GM12891 (cell line): ENCODE data around the gene BICD1.

Experiments
- DNase-seq: peaks from one replicate; pipeline ENCODE4 v3.0.0; 2011; ENCODE audit warnings: low spot score; ENCODE audit not compliant: insufficient read length
- FAIRE-seq: peaks from 2 replicates; lab custom pipeline; 2011; peaks lifted over from hg19 to GRCh38; lab: Jason Lieb, UNC
- PAX5 ChIP-seq: IDR thresholded peaks from 2 replicates; pipeline ENCODE4 v1.6.1; 2011; ENCODE audit warnings: low read length, moderate library complexity, mild to moderate bottlenecking; ENCODE audit not compliant: insufficient read depth, severe bottlenecking
- POLR2A ChIP-seq: IDR thresholded peaks from 2 replicates; pipeline ENCODE4 v1.6.1; 2011; ENCODE audit warnings: low read depth, low read length, control low read depth
- POLR2AphosphoS5 ChIP-seq: IDR thresholded peaks from 2 replicates; pipeline ENCODE4 v1.6.1; 2011; ENCODE audit warnings: low read depth, low read length, control low read depth
- POU2F2 ChIP-seq: IDR thresholded peaks from 2 replicates; pipeline ENCODE4 v1.6.1; 2011; ENCODE audit warnings: low read depth, mild to moderate bottlenecking, control low read depth, low read length, moderate library complexity
- SPI1 ChIP-seq: IDR thresholded peaks from 2 replicates; pipeline ENCODE4 v1.6.1; 2011; ENCODE audit warnings: low read depth, low read length, control low read depth
- TAF1 ChIP-seq: IDR thresholded peaks from 2 replicates; pipeline ENCODE4 v1.6.1; 2011; ENCODE audit warnings: low read depth, low read length, control low read depth

The BICD1 gene

DNA sequence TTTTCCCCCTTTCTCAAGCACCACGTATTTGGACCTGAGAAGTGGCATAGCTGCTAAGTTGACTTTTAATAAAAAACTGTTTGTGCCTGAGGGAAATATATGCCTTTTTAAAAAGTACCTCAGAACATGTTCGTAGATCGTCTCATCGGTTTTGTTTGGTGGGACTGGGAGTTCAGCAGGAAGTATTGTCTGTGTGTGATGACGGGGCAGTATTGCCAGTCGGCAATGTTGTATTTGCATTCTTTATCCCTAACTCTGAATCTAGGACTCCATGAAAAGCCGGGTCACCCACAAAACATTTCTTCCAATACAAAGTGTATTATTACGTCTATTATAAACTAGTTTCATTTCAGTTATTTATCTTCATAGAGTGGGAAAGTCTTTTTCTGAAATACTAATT, 273.0 kb downstream of the BICD1 start:
- no peak for DNase-seq
- no peak for FAIRE-seq
- TF ChIP-seq SPI1, result no peak
- TF ChIP-seq POU2F2, result no peak
- no peak for TF ChIP-seq POLR2AphosphoS5
- no peak for TF ChIP-seq TAF1
- TF ChIP-seq POLR2A, result no peak
- TF ChIP-seq PAX5, result no peak

DNA sequence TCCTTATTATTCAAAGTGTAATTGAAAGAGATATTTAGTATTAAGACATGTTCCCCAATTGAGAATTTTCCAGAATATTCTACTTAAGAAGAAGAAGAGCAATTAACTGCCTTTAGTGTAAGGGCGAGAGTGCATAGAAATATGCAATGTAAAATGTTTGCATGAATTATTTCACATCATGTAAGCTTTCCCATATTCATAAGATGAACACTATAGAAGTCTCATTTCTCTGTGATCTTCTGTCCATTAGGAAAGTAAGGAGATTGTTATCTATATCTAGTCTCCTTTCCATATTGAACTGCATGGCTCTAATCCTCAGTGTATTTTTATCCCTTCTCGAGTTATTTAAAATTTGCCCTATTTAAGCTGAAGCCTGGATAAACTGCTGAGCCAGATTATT, 275.6 kb downstream of the BICD1 start:
- no peak for DNase-seq
- TF ChIP-seq POLR2A (no peak), SPI1 (no peak), PAX5 (no peak), POU2F2 (no peak), TAF1 (no peak)
- FAIRE-seq, result no peak

DNA sequence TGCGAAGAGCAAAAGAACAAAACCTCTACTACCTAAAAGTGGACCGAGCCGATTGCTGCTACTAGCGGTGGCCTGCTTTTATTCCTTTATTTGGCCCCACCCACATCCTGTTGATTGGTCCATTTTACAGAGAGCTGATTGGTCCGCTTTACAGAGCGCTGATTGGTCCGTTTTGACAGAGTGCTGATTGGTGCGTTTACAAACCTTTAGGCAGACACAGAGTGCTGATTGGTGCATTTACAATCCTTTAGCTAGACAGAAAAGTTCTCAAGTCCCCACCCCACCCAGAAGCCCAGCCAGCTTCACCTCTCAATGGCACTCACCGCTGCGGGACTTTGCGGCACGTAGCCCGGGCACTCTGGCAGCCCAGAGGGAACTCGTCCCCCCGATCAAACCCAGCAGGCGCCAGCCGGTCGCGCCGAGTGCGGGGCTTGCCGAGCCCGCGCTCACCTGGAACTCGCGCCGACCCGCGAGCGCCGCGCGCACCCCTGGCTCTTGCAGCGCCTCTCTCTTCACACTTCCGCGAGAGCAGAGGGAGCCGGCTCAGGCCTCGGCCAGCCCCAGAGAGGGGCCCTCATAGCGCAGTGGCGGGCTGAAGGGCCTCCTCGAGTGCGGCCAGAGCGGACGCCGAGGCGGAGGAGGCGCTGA, 284.0 kb downstream of the BICD1 start:
- FAIRE-seq, result peak; percentile 63
- TF ChIP-seq POLR2A (no peak), TAF1 (no peak), SPI1 (no peak), POLR2AphosphoS5 (no peak), POU2F2 (no peak), PAX5 (no peak)

DNA sequence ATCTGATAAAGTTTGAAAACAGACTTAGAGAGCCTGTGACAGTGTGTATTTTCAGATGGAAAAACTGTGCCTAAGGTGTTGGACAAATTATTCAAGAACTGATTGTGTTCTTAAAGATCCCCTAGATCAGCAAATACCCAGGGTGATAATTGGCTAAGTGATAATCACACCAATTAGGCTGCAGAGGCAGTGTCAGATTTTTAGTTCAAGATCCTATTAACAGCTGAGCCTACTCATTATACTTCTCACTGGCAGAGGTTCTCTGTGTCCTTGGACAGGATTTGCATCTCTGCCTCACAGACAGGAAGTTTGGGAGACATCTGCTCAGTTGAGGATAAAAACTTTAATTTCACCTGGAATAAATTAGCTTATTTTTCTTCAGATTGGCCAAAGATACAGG, 288.4 kb downstream of the BICD1 start:
- FAIRE-seq (no peak), DNase-seq (no peak)
- TF ChIP-seq PAX5 (no peak), TAF1 (no peak), POU2F2 (no peak), POLR2AphosphoS5 (no peak), POLR2A (no peak), SPI1 (no peak)

More for the DNA sequence above, 284.0 kb downstream of the BICD1 start:
- peak; percentile 37 for DNase-seq

DNA sequence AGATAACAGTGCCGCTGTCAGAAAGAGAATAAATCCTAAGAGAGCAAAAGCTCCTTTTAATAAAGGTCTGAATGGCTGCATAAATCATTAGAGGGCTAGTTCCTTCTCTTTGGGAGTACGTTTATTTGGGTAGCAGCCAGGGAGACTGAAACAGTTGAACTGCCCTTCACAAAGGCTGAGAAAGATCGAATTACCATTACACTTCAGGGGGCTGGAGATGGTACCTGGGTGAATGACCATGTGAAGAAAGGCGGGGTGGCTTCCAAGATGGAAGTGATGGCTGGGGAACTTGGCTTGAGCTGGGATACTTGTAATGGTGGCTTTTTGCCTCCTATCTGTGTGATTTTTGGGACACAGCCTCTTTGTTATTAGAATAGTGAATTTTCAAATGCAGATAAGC, 291.0 kb downstream of the BICD1 start:
- no peak for FAIRE-seq

DNA sequence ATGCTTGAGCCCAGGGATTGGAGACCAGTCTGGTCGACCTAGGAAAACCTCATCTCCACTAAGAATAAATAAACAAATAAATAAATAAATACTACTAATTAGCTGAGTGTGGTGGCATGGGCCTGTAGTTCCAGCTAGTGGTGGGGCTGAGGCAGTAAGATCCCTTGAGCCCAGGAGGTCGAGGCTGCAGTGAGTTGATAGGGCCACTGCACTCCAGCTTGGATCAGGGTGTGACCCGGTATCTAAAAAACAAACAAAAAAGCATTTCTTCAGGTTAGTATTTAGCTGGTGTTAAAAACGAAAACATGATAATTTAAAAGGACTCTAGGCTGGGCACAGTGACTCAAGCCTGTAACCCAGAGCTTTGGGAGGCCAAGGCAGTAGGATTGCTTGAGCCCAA, 291.5 kb downstream of the BICD1 start:
- no peak for FAIRE-seq
- no peak for TF ChIP-seq SPI1
- TF ChIP-seq TAF1, result no peak
- no peak for TF ChIP-seq PAX5
- no peak for TF ChIP-seq POLR2AphosphoS5
- TF ChIP-seq POU2F2, result no peak
- no peak for TF ChIP-seq POLR2A

More for the DNA sequence above, 291.0 kb downstream of the BICD1 start:
- TF ChIP-seq POU2F2 (no peak), SPI1 (no peak)
- DNase-seq, result no peak

DNA sequence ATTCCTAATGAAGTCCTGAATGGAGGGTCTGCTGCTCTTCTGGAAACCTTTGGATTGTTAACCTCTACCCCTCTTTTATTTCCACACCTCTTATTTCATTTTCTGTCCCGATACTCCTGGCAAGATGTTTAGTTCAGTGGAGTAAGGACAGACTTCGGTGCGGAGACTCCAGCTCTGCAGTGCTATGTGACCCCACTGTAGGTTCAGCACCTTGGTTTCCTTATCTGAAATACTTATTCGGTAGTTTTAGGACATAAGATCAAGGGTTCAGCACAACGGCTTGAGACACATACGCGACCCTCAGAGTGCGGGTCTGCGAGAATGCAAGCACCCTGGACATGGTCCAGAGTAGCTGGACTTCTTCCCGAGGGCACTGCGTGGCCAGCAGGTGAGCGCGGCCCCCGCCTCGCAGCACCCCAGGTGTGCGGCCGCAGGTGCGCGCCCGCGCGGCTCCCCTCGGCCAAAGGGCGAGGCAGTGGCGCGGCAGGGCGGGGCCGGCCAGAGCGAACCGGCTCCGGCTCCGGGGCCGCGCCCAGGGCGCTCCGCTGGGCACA, 292.2 kb downstream of the BICD1 start:
- FAIRE-seq (no peak), DNase-seq (no peak)
- TF ChIP-seq SPI1, result no peak
- TF ChIP-seq PAX5, result no peak
- no peak for TF ChIP-seq POLR2AphosphoS5
- TF ChIP-seq TAF1, result no peak
- TF ChIP-seq POU2F2, result no peak

More for the DNA sequence above, 291.5 kb downstream of the BICD1 start:
- no peak for DNase-seq

DNA sequence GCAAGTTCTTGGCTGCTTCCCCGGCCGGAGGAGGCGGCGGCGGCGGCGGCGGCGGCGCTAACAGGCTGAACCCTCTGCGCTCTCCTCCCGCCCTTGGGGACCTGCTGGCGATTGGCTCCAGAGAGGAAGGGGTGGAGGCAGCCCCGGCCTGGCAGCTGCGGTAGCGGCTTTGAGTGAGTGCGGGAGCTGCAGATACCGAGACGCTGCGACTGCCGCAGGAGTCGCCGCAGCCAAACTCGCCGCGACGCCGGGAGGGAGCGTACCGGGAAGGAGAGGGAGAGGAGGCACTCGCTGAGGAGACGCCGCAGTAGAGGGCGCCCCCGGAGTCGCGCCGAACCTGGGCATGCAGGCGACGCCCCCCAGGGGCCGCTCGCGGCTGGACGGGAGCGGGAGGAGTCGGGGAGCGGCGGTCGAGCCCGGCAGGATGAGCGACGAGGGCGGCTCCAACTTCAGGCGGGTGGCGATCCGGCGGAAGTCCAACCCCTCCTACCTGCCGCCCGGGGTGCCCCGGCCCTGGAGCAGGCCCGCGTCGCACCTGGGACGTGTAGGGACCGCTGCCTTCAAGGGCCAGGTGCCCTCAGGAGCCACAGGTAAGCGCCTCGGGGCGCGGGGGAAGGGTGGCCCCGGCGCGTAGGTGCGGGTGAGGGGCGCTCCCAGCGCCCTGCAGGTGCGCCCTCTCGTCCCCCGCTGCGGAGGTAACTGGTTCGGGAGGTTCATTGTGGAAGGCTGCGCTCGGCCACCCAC, 292.9 kb downstream of the BICD1 start, which contains the start of gene FGD4:
TSS of gene FGD4 (plus strand) at position 189 of the 744 bp plus-strand sequence.
- FAIRE-seq, result peak; percentile 72
- peak; percentile 72 for DNase-seq
- TF ChIP-seq POU2F2 (no peak), POLR2AphosphoS5 (no peak), TAF1 (no peak), POLR2A (no peak), SPI1 (no peak), PAX5 (no peak)

DNA sequence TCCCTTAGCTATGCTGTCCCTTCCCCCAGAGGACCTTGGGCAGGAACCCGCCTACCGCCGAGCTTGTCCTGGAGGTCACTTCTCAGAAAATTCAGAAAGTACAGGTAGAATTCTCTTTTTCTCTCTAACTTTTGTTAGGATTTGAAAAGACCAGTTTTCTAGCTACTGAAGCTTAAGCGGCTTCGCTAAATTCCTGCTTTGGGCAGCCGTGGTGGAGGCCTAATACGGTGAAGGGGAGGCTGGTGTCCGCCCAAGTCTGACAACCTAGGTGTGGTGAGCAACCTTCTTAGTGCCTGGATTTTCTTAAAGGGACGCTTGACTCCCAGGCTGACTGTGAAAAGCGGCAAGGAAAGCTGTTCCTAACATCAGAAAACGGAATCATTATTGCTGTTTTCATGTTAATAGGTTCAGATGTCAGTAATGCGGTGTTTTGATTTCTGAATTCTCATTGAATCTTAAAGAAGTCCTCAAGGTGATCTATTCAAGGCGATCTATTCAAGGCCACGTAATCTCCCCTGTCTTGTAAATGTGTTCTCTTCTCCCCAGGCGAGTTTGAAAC, 293.5 kb downstream of the BICD1 start:
- no peak for TF ChIP-seq POLR2AphosphoS5
- no peak for DNase-seq
- no peak for FAIRE-seq

DNA sequence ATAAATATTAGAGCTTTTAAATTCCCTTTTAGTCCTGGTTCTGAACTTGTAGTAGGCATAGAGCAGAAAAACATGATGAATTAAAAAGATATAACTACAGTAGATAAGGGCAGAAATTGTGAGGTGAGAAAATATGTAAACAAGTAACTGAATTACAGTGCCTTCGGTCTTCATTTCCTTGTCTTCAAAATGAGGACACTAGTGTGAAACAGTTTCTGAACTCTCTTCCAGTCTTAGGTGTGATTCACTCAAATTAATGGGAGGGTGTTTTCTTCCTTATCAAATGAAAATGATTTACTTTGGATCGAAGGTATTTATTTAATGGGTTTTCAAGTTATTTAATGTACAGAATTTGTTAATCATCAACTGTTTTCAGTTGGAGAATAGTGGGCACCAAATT, 294.2 kb downstream of the BICD1 start:
- DNase-seq (no peak), FAIRE-seq (no peak)
- TF ChIP-seq SPI1, result no peak
